H1 (cell line): ENCODE results near the gene TSPAN15. TPM values are rescaled to one million over a fixed set of nuclear protein-coding genes. Genes with fewer than 3 reads are reported as not detected.

ENCODE experiments used
- CTCF ChIA-PET: fragments of 300-600 bp; sonication (Branson Sonifier 250); formaldehyde crosslinking; loops from one replicate; lab custom pipeline; 2021; ENCODE audit not compliant: partially characterized antibody; lab: Charles Lee
- POLR2A ChIA-PET: fragments of 300-600 bp; sonication (Branson Sonifier 250); formaldehyde crosslinking; loops from one replicate; lab custom pipeline; 2021; ENCODE audit warnings: inconsistent platforms; ENCODE audit not compliant: partially characterized antibody; lab: Charles Lee
- DNase-seq, 2 experiments: peaks; one replicate each; pipeline versions ENCODE4 v3.0.0 to v3.0.0-alpha.2; 2010 to 2022; ENCODE audit warnings: low spot score in 2 of 2, low read depth in 1 of 2, mixed read lengths in 1 of 2
- FAIRE-seq: peaks from 2 replicates; lab custom pipeline; 2011; peaks lifted over from hg19 to GRCh38; lab: Jason Lieb, UNC
- H2AFZ ChIP-seq: 2 replicates; pipeline ENCODE4 v1.8.1; 2012; ENCODE audit warnings: low read length, inconsistent platforms
- H2AK5ac ChIP-seq: 2 replicates; pipeline ENCODE4 v1.6.1; 2013; ENCODE audit warnings: low read depth, low read length
- H2BK120ac ChIP-seq: replicated peaks from 2 replicates; pipeline ENCODE3; 2013; ENCODE audit warnings: low read depth, low read length, inconsistent platforms
- H2BK12ac ChIP-seq: 2 replicates; pipeline ENCODE4 v1.6.1; 2013; ENCODE audit warnings: low read depth, low read length
- H2BK15ac ChIP-seq: 2 replicates; pipeline ENCODE4 v1.6.1; 2013; ENCODE audit warnings: low read length
- H2BK20ac ChIP-seq: 2 replicates; pipeline ENCODE4 v1.6.1; 2013; ENCODE audit warnings: low read length
- H2BK5ac ChIP-seq: 2 replicates; pipeline ENCODE4 v1.6.1; 2013; ENCODE audit warnings: low read depth, low read length
- H3K14ac ChIP-seq: 2 replicates; pipeline ENCODE4 v1.6.1; 2013; ENCODE audit warnings: inconsistent platforms; ENCODE audit not compliant: insufficient read length
- H3K18ac ChIP-seq: 2 replicates; pipeline ENCODE4 v1.6.1; 2013; ENCODE audit warnings: low read length; ENCODE audit errors: extremely low read depth
- H3K23ac ChIP-seq: 2 replicates; pipeline ENCODE4 v1.6.1; 2013; ENCODE audit warnings: inconsistent platforms; ENCODE audit not compliant: insufficient read length
- H3K23me2 ChIP-seq: 2 replicates; pipeline ENCODE4 v1.6.1; 2013; ENCODE audit warnings: low read depth, low read length
- H3K27ac ChIP-seq: 2 replicates; pipeline ENCODE4 v1.6.1; 2011; ENCODE audit warnings: low read depth, low read length, inconsistent platforms
- H3K27me3 ChIP-seq, 4 experiments: replicated peaks in 1 of 4; 1 replicate in 1 of 4; 2 replicates in 3 of 4; pipeline versions ENCODE4 v1.6.1 to v1.8.1; 2011 to 2013; ENCODE audit warnings: low read length in 3 of 4, mild to moderate bottlenecking in 3 of 4, inconsistent platforms in 2 of 4, mixed read lengths in 2 of 4, moderate library complexity in 1 of 4; ENCODE audit not compliant: control insufficient read depth in 3 of 4, insufficient read depth in 3 of 4; ENCODE audit errors: extremely low read depth in 1 of 4
- H3K36me3 ChIP-seq, 4 experiments: 2 replicates each; pipeline versions ENCODE4 v1.6.1 to v1.8.1; 2011 to 2013; ENCODE audit warnings: mild to moderate bottlenecking in 4 of 4, low read length in 3 of 4, moderate library complexity in 2 of 4, control low read depth in 1 of 4, inconsistent platforms in 1 of 4; ENCODE audit not compliant: insufficient read depth in 4 of 4, control insufficient read depth in 2 of 4
- H3K4ac ChIP-seq: replicated peaks from 2 replicates; pipeline ENCODE3; 2013; ENCODE audit warnings: low read length, low read depth, mixed read lengths, inconsistent platforms; ENCODE audit not compliant: insufficient read length
- H3K4me1 ChIP-seq, 4 experiments: replicated peaks in 1 of 4; 1 replicate in 1 of 4; 2 replicates in 3 of 4; pipeline versions ENCODE4 v1.6.1 to v1.8.1; 2011 to 2013; ENCODE audit warnings: low read length in 3 of 4, inconsistent platforms in 2 of 4, mixed read lengths in 1 of 4; ENCODE audit not compliant: insufficient read depth in 4 of 4, control insufficient read depth in 3 of 4
- H3K4me2 ChIP-seq, 2 experiments: 2 replicates each; pipeline versions ENCODE4 v1.6.1 to v1.8.1; 2011 to 2013; ENCODE audit warnings: low read depth in 2 of 2, low read length in 2 of 2, control low read depth in 1 of 2, inconsistent platforms in 1 of 2, mild to moderate bottlenecking in 1 of 2; ENCODE audit not compliant: insufficient read depth in 1 of 2
- H3K4me3 ChIP-seq, 4 experiments: fragments of 200-600, 300-600 bp in 1 of 4; sonication (generic), shearing (Covaris generic), sonication (Bioruptor Twin) in 1 of 4; 2 replicates each; pipeline versions ENCODE4 v1.5.1 to v1.8.1; 2011 to 2016; ENCODE audit warnings: low read length in 4 of 4, low read depth in 3 of 4, control low read depth in 2 of 4, inconsistent platforms in 2 of 4, mild to moderate bottlenecking in 2 of 4, mixed read lengths in 1 of 4, moderate library complexity in 1 of 4; ENCODE audit not compliant: insufficient read depth in 2 of 4; ENCODE audit errors: extremely low read depth in 1 of 4
- H3K56ac ChIP-seq: replicated peaks from 2 replicates; pipeline ENCODE3; 2013; ENCODE audit warnings: low read depth, mild to moderate bottlenecking, mixed read lengths, low read length, inconsistent platforms; ENCODE audit not compliant: insufficient read length
- H3K79me1 ChIP-seq: 2 replicates; pipeline ENCODE4 v1.6.1; 2013; ENCODE audit warnings: low read depth, low read length, control low read depth
- H3K79me2 ChIP-seq, 2 experiments: 2 replicates each; pipeline versions ENCODE4 v1.6.1 to v1.8.1; 2012 to 2013; ENCODE audit warnings: low read length in 2 of 2, mild to moderate bottlenecking in 2 of 2, inconsistent platforms in 1 of 2; ENCODE audit not compliant: insufficient read depth in 2 of 2, control insufficient read depth in 1 of 2
- H3K9ac ChIP-seq, 4 experiments: replicated peaks in 1 of 4; 1 replicate in 1 of 4; 2 replicates in 3 of 4; pipeline versions ENCODE4 v1.6.1 to v1.8.1; 2011 to 2013; ENCODE audit warnings: low read depth in 3 of 4, low read length in 3 of 4, control low read depth in 2 of 4, mild to moderate bottlenecking in 2 of 4, moderate library complexity in 2 of 4, inconsistent platforms in 1 of 4; ENCODE audit errors: extremely low read depth in 1 of 4
- H3K9me3 ChIP-seq, 2 experiments: 2 replicates each; pipeline versions ENCODE4 v1.6.1 to v1.8.1; 2012 to 2013; ENCODE audit warnings: mild to moderate bottlenecking in 2 of 2, moderate library complexity in 2 of 2, control low read depth in 1 of 2, inconsistent platforms in 1 of 2, low read depth in 1 of 2, low read length in 1 of 2, mixed read lengths in 1 of 2; ENCODE audit not compliant: insufficient read depth in 2 of 2
- H4K20me1 ChIP-seq, 2 experiments: replicated peaks in 1 of 2; 2 replicates each; pipeline versions ENCODE3 to v1.8.1; 2011 to 2013; ENCODE audit warnings: inconsistent platforms in 2 of 2, low read length in 2 of 2, mild to moderate bottlenecking in 1 of 2; ENCODE audit not compliant: insufficient read depth in 2 of 2, control insufficient read depth in 1 of 2
- H4K5ac ChIP-seq: 2 replicates; pipeline ENCODE4 v1.6.1; 2013; ENCODE audit warnings: low read length, low read depth, mixed read lengths, inconsistent platforms; ENCODE audit not compliant: insufficient read length
- H4K8ac ChIP-seq: 2 replicates; pipeline ENCODE4 v1.8.0; 2013; ENCODE audit warnings: mild to moderate bottlenecking, moderate library complexity, low read length, inconsistent platforms; ENCODE audit not compliant: insufficient read depth; ENCODE audit errors: extremely low read depth
- H4K91ac ChIP-seq: replicated peaks from 2 replicates; pipeline ENCODE3; 2013; ENCODE audit warnings: low read length, mixed read lengths, inconsistent platforms; ENCODE audit not compliant: insufficient read length
- ASH2L ChIP-seq: fragments of 200-600, 300-600 bp; sonication (generic); IDR thresholded peaks from one replicate; pipeline ENCODE4 v1.7.1; 2017; ENCODE audit warnings: low read length
- CHD1 ChIP-seq: IDR thresholded peaks from 2 replicates; pipeline ENCODE4 v1.6.1; 2012; ENCODE audit warnings: low read depth, low read length, improper control_type of control experiment
- KDM4A ChIP-seq: IDR thresholded peaks from one replicate; pipeline ENCODE4 v1.7.1; 2012; ENCODE audit warnings: low read depth, mild to moderate bottlenecking, moderate library complexity, low read length, inconsistent platforms; ENCODE audit not compliant: severe bottlenecking
- SP1 ChIP-seq: IDR thresholded peaks from 2 replicates; pipeline ENCODE4 v1.6.1; 2011; ENCODE audit warnings: low read depth, low read length
- WGBS, 2 experiments: shearing (Covaris generic) in 1 of 2; methylation state at CpG; one replicate each; pipeline versions ENCODE4 v1.1.6 to v1.1.7; 2013 to 2015; ENCODE audit warnings: low lambda C conversion rate in 2 of 2, mixed read lengths in 2 of 2, inconsistent platforms in 1 of 2, low coverage in 1 of 2, missing lambda C conversion rate in 1 of 2; ENCODE audit not compliant: insufficient replicate concordance in 2 of 2, insufficient coverage in 1 of 2, insufficient read length in 1 of 2; ENCODE audit errors: extremely low coverage in 1 of 2, missing lambda C conversion rate in 1 of 2; 5-methylcytosine and 5-hydroxymethylcytosine counted together
- polyA plus RNA-seq, 7 experiments: library from polyadenylated mRNA; depleted of rRNA in 3 of 7; stranded (reverse) in 5 of 7; unstranded in 2 of 7; fragments of >200 nt in 5 of 7; fragments of 200-250 nt in 2 of 7; gene quantifications; 1 replicate in 5 of 7; 2 replicates in 1 of 7; 4 replicates in 1 of 7; pipeline versions ENCODE4 v1.2.1 to v1.2.3, GENCODE V29; 2011 to 2013; ENCODE audit warnings: missing spikeins in 2 of 7, mixed read lengths in 2 of 7
- total RNA-seq: library from RNA; stranded (reverse); fragmentation: NEBNext Ultra II Directional; extraction: Animal tissue kit (Norgen Biotek cat#: 25700); gene quantifications from 2 replicates; pipeline ENCODE4 v1.2.1, GENCODE V29; 2021

Gene TSPAN15
- total and polyA plus RNA-seq, 2 of the 8 experiments (the other 6 are each of a cell fraction or from before 2014, with no cell fraction given), result 9.7 to 20.0 TPM

DNA sequence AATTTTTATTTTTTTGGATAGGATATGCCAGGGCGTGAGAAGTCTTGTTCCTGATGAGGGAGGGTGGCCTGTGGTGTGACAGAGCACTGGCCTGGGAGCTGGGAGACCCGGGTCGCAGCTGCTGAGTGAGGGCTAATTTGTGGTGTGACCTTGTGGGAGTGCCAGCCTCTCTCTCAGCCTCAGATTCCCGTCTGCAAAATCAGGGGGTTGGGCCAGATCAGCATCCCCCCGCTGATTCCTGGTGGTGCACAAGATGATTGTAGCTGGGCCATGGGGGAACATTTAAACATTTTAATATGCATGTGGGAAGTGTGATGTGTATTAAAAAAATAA is 14.9 kb downstream of the TSPAN15 start:
- WGBS, 2 experiments, result 92% methylated on average over 5 of the region's 5 CpGs; no CpG with 5 or more reads in 1 of the 2 experiments
- Histone ChIP-seq H2BK15ac (no peak overlapping the region), H3K4me1 (peaks cover 0 to 5% (median 0%) of the 10 kb centered on the region in 4 experiments; a peak in 3 of 7 replicates), H2AFZ (no peak overlapping the region), H3K4me3 (no peak overlapping the region), H2BK5ac (no peak overlapping the region), H4K8ac (no peak overlapping the region), H3K23ac (no peak overlapping the region), H3K4me2 (no peak overlapping the region), H2BK120ac (no peak overlapping the region), H2BK20ac (no peak overlapping the region), H3K56ac (no peak overlapping the region), H3K18ac (no peak overlapping the region), H3K9me3 (no peaks in the 10 kb centered on the region), H3K9ac (no peak overlapping the region), H3K23me2 (no peaks in the 10 kb centered on the region), H4K20me1 (no peaks in the 10 kb centered on the region), H3K14ac (no peak overlapping the region), H4K5ac (no peak overlapping the region), H3K79me2 (no peaks in the 10 kb centered on the region), H2AK5ac (no peak overlapping the region), H3K36me3 (no peaks in the 10 kb centered on the region), H3K79me1 (no peaks in the 10 kb centered on the region), H3K27me3 (no peaks in the 10 kb centered on the region), H4K91ac (no peak overlapping the region), H3K27ac (no peak overlapping the region), H3K4ac (no peak overlapping the region), H2BK12ac (no peak overlapping the region)
- no peak for DNase-seq
- TF ChIP-seq CHD1 (no peak), SP1 (no peak), KDM4A (no peak), ASH2L (no peak)
- FAIRE-seq, result no peak
- POLR2A ChIA-PET, result interaction anchor here (0.7 kb wide), 1 partner anchor 14 kb away, joined by 3 read pairs; no protein-coding TSS in a partner anchor
- CTCF ChIA-PET, result interaction anchor here (1.1 to 9.5 kb wide), 9 partner anchors 12 to 250 kb away, joined by 3 to 92 read pairs (median 5); partner anchors contain the start of gene TSPAN15
